PC-9 (cell line): ENCODE data around the gene LHX6.

Experiments used
- EZH2 ChIP-seq: fragments of 200-600 bp; sonication (generic); IDR thresholded peaks from 2 replicates; pipeline ENCODE4 v1.8.0; 2017; ENCODE audit warnings: antibody characterized with exemption, low read depth
- TF ChIP-seq, protein P1 (sequence below): fragments of 200-600 bp; sonication (generic); conservative IDR thresholded peaks from 2 replicates; pipeline ENCODE4 v1.6.1; 2017; ENCODE audit warnings: mixed run types, antibody characterized with exemption, mild to moderate bottlenecking, moderate library complexity

DNA sequence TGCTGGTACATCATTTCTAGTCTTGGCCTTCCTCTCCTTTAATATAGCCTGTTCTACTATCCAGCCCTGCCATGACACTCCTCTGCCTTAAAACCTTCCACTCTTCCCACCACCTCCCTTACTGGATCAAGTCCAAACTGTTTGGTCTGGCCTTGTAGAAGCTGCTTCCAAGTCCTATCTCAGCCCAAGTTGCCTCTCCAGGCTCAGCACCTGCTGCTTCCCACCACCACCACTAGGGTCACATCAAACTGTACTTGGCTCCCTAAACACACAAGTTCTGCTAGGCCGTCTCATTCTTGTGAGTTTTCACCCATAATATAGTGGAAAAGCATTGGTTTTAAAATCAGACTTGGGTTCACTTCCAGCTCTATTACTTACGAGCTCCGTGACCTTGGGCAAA lies 70.6 kb downstream of the LHX6 start:
- TF ChIP-seq, protein P1, sequence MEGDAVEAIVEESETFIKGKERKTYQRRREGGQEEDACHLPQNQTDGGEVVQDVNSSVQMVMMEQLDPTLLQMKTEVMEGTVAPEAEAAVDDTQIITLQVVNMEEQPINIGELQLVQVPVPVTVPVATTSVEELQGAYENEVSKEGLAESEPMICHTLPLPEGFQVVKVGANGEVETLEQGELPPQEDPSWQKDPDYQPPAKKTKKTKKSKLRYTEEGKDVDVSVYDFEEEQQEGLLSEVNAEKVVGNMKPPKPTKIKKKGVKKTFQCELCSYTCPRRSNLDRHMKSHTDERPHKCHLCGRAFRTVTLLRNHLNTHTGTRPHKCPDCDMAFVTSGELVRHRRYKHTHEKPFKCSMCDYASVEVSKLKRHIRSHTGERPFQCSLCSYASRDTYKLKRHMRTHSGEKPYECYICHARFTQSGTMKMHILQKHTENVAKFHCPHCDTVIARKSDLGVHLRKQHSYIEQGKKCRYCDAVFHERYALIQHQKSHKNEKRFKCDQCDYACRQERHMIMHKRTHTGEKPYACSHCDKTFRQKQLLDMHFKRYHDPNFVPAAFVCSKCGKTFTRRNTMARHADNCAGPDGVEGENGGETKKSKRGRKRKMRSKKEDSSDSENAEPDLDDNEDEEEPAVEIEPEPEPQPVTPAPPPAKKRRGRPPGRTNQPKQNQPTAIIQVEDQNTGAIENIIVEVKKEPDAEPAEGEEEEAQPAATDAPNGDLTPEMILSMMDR = peak; percentile 66
- no peak for TF ChIP-seq EZH2
